NCI-H2196 treated with DMSO at 0.1 percent for 48 hours (cell line): ENCODE data around the gene SNRNP48.

Experiments used
- DNase-seq: peaks from one replicate; lab custom pipeline; 2025; ENCODE audit not compliant: unreplicated experiment; lab: John Stamatoyannopoulos, UW

The SNRNP48 gene

DNA sequence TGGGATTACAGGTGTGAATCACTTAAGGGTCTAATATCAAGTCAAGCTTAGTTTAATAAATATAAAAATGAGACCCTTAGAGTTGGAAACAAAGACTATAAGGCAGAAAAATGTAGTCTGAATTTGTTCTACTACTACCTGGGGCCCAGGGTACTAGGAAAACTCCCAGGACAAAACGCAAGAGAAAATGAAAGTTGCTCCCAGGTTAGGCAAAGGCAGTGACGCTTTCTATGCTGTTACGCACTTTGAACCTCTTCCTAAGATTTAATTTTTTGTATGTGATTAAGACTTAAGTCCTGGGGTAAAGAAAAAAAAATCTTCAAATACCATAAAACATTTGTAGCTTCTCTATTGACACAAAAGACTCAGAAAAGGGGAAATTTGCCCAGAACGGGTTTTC, 31.2 kb upstream of the SNRNP48 start:
- DNase-seq: no peak

- DNase-seq: no peak
Measured at GRCh38 chr6:7559196-7559595, 30.8 kb upstream of the SNRNP48 start.

- no peak for DNase-seq
Measured at GRCh38 chr6:7559651-7560385, 30.2 kb upstream of the SNRNP48 start.

DNA sequence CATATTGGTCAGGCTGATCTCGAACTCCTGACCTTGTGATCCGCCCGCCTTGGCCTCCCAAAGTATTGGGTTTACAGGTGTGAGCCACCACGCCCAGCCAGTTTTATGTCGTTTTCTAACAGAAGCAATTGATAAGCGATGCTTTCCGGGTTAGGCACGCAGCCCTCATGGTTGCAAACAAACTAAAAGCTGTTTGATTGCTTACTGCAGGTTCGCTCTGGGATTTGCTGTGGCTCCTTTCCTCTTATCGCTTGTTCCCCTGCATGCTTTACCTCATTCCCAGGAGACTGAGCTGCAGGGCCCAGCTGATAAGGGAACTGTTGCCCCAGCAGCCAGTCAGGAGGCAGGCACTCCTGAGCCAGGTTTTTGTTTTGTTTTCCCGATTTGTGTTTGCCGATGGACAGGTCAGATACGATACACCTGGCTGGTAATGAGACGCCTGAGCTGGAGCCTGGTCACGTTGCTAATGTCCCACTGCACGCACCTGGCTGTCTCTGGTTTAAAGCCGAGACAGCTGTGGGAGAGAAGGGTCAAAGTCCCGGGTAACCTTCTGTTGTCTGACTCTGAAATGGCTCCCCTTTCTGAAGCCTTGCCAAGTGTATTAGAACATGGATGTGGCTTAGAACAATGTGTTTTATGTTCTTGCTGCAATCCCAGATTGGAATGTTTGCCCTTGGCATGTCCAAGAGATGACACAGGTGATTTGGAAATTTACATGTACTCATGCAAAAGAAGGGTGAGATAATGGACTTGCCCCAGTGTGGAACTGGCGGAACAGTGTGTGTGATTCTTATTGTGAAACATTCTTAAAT, 28.6 kb upstream of the SNRNP48 start:
- peak; percentile 97 for DNase-seq

DNA sequence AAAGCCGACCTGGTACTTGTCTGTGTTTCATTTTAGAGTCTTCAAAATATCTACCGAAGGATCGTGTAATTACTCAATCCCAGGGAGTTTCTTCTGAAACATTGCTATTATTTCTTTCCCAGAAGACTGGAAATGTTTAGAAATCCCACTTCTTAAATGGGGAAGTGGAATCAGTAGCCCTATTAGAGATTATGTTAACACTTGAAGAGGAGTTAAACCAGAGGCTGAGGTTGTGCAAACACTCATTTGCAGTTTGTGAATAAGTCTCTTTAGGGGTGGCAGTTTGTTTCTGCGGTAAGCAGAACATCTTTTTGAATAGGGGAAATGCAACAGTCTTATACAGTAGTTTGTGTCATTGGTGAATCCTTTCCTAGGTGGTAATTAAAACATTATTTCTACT, 27.2 kb upstream of the SNRNP48 start:
- no peak for DNase-seq

DNA sequence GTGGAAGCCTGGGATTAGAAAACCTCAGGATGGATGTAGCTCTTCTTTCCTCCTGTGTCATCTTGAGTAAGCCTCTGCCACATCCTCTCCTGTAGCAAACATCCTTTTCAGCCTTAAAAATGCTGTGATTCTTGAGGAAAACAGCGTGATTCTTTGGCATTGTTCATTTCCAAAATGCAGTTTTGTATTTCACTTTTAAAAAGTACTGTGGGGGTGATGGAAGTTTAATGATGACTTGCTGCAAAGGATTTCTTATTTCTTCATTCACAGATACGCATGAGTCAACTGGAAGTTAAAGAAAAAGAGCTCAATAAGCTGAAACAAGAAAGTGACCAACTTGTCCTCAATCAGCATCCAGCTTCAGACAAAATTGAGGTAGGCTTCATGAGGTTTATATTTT, 23.9 kb upstream of the SNRNP48 start:
- no peak for DNase-seq

DNA sequence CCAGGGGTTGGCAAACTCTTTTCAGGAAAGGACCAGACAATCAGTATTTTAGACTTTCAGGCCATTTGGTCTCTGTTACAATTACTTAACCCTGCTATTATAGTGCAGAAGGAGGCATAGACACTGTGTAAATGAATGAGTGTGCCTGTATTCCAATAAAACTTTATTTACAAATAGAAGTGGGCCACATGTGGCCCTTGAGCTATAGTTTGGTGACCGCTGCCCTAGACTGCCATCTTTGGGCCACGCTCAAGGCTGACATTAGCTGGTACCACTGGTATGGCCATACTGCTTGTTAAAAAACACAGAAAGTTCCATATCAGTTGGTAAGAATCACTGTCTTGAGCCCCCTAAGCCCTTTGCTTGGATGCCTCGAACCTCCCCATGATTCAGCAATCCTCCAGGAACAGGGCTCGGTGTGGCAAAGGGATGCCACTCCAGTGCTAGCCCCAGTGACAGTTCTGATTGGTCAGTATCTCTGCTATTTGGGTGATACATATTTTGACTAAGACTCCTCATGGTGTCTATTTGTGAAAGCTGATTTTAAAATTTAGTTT, 23.3 kb upstream of the SNRNP48 start:
- no peak for DNase-seq

DNA sequence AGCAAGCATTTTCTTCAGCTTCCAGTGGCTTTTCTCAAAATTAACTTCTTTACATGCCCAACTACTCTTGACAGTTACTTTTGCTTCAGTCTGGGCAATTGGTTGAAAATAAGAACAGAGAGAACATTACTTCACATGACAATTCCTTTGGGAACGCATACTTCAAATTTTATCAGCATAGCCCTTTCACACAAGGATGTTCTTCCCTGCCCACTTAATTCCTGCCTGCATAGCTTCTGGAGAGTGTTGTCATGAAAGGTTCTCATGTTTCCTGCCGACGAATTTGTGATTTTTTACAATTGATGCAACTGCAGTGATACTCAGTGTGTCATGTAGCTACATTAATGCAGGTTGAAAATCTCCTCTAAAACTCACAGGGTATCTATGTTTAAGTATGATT, 22.0 kb upstream of the SNRNP48 start:
- DNase-seq: no peak

DNA sequence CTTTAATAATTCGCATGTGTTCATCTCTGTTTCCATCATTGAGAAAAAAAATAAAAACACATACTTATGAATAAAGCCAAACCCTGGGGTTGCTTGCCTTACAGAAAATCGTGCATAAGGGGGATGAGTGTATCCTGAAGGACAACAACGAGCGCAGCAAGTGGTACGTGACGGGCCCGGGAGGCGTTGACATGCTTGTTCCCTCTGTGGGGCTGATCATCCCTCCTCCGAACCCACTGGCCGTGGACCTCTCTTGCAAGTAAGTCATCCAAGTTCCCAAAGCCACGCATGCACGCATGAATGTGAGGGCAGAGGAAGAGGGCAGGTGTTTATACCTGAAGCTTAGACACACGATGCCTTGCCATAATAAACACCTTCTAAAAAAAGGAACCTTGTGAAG, 20.9 kb upstream of the SNRNP48 start:
- DNase-seq: no peak

DNA sequence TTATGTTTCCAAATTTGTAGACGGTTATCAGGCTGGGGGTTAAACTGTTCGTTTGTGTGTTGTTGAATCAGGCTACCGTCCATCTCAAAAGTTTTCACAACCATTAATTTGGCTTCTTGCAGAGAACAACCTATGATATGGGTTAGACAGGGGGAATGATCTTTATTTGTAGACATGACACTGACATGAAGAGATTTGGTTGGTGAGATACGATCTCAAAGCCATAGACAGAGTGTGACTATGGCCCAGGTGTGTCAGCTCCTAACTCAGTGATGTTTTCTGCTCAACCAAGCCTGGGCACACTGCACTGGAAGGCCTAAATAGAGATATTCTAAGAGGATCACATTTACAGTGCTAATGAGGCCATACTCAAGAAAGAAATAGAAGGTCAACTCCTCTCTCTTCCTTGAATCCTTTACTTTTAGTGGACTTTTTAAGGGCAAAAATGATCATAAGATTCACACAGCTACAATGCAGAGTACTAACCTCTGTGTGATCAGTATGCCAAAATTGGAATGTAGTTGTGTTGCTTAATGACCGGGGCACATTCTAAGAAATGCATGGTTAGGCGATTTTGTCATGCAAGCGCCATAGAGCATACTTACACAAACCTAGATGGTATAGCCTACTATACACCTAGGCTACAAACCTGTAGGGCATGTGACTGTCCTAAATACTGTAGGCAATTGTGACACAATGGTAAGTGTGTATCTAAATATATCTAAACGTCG, 17.6 kb upstream of the SNRNP48 start:
- no peak for DNase-seq

DNA sequence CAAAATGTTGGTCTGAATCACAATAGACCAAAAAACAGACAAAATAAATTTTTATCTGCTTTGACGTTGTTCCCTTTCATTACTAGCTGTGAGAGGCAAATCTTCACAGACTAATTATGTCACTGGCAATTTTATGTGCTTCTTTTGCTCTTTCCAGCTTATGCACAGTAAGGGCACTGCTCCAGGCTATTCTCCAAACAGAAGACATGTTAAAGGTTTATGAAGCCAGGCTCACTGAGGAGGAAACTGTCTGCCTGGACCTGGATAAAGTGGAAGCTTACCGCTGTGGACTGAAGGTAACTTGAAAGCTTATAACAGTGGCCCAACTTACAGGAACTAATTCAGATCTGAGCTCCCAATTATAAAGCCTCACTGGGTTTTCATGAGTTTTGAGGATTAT, 15.5 kb upstream of the SNRNP48 start:
- DNase-seq: no peak

GRCh38 chr6:7578516-7578915, 11.5 kb upstream of the SNRNP48 start:
- no peak for DNase-seq

- no peak for DNase-seq
Measured at GRCh38 chr6:7578931-7579330, 11.1 kb upstream of the SNRNP48 start.

- DNase-seq: no peak
Measured at GRCh38 chr6:7579851-7580250, 10.1 kb upstream of the SNRNP48 start.

DNA sequence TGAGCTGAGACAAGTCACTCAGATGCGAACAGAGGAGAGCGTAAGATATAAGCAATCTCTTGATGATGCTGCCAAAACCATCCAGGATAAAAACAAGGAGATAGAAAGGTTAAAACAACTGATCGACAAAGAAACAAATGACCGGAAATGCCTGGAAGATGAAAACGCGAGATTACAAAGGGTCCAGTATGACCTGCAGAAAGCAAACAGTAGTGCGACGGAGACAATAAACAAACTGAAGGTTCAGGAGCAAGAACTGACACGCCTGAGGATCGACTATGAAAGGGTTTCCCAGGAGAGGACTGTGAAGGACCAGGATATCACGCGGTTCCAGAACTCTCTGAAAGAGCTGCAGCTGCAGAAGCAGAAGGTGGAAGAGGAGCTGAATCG, 9.5 kb upstream of the SNRNP48 start:
- DNase-seq: no peak

DNA sequence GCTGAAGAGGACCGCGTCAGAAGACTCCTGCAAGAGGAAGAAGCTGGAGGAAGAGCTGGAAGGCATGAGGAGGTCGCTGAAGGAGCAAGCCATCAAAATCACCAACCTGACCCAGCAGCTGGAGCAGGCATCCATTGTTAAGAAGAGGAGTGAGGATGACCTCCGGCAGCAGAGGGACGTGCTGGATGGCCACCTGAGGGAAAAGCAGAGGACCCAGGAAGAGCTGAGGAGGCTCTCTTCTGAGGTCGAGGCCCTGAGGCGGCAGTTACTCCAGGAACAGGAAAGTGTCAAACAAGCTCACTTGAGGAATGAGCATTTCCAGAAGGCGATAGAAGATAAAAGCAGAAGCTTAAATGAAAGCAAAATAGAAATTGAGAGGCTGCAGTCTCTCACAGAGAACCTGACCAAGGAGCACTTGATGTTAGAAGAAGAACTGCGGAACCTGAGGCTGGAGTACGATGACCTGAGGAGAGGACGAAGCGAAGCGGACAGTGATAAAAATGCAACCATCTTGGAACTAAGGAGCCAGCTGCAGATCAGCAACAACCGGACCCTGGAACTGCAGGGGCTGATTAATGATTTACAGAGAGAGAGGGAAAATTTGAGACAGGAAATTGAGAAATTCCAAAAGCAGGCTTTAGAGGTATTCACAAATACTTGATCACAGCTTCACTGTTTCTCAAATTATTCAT, 8.9 kb upstream of the SNRNP48 start:
- DNase-seq: no peak

DNA sequence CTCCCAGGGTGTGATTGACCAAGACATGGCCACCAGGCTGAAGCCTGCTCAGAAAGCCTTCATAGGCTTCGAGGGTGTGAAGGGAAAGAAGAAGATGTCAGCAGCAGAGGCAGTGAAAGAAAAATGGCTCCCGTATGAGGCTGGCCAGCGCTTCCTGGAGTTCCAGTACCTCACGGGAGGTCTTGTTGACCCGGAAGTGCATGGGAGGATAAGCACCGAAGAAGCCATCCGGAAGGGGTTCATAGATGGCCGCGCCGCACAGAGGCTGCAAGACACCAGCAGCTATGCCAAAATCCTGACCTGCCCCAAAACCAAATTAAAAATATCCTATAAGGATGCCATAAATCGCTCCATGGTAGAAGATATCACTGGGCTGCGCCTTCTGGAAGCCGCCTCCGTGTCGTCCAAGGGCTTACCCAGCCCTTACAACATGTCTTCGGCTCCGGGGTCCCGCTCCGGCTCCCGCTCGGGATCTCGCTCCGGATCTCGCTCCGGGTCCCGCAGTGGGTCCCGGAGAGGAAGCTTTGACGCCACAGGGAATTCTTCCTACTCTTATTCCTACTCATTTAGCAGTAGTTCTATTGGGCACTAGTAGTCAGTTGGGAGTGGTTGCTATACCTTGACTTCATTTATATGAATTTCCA, 4.6 kb upstream of the SNRNP48 start:
- DNase-seq: no peak

DNA sequence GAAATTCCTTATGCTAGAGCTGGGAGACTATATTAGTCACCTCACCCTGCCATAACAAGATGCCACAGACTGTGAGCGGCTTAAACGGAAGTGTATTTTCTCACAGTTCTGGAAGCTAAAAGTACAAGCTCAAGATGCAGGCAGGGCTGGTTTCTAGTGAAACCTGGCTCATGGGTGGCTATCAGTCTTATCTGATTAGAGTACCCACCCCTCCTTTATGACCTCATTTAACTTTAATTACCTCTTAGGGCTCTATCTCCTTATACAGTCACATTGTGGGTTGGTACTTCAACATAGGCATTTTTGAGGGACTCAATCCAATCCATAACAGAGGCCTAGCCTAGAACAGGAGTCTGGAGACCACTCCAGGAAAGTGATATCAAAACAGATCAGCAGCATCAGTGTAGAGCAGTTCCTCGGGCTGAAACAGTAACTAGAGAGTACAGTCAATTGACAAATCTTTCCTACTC, 2.3 kb upstream of the SNRNP48 start:
- DNase-seq: no peak

- DNase-seq: no peak
Measured at GRCh38 chr6:7588506-7588905, 1.5 kb upstream of the SNRNP48 start.

DNA sequence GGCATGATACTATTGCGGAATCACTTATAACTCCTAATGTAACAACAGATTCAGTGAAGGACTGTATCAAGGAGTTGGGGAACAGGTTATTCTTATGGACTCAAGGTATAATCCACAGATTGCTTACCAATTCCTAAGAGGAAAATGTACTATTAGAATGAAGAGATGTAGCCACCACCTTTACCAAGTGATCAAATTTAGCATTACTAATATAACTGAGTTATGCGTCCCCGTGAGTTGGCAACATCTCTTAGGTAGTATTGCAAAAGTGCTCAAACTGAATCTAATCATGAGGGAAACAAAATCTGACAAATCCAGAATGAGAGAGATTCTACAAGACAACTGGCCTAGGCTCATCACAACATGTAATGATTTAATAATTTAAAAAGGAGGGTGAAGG, 777 bp upstream of the SNRNP48 start:
- DNase-seq: no peak
